ENCODE data around the gene SLIT3.

The SLIT3 gene

GRCh38 chr5:168879929-168880328 lies 421.0 kb downstream of the SLIT3 start:
- no peak for DNase-seq

- DNase-seq, result no peak
Observed at GRCh38 chr5:168879331-168879730, 421.6 kb downstream of the SLIT3 start.

GRCh38 chr5:168878135-168878745 lies 422.7 kb downstream of the SLIT3 start:
- DNase-seq, result no peak

GRCh38 chr5:168877132-168877892 lies 423.6 kb downstream of the SLIT3 start:
- DNase-seq, result no peak

- DNase-seq, result no peak
Observed at GRCh38 chr5:168876419-168876818, 424.5 kb downstream of the SLIT3 start.

GRCh38 chr5:168875832-168876231 lies 425.1 kb downstream of the SLIT3 start:
- no peak for DNase-seq

- DNase-seq, result no peak
Observed at GRCh38 chr5:168874713-168875380, 426.1 kb downstream of the SLIT3 start.

- no peak for DNase-seq
Observed at GRCh38 chr5:168872246-168872645, 428.7 kb downstream of the SLIT3 start.

- DNase-seq, result no peak
Observed at GRCh38 chr5:168870910-168871309, 430.0 kb downstream of the SLIT3 start.

- DNase-seq, result no peak
Observed at GRCh38 chr5:168869615-168870227, 431.2 kb downstream of the SLIT3 start.

- no peak for DNase-seq
Observed at GRCh38 chr5:168867241-168867640, 433.7 kb downstream of the SLIT3 start.

GRCh38 chr5:168865968-168866367 lies 435.0 kb downstream of the SLIT3 start:
- DNase-seq, result no peak

GRCh38 chr5:168863021-168863420 lies 437.9 kb downstream of the SLIT3 start:
- DNase-seq, result no peak

- no peak for DNase-seq
Observed at GRCh38 chr5:168860503-168860902, 440.4 kb downstream of the SLIT3 start.

GRCh38 chr5:168860081-168860480 lies 440.9 kb downstream of the SLIT3 start:
- no peak for DNase-seq

- no peak for DNase-seq
Observed at GRCh38 chr5:168859471-168859870, 441.5 kb downstream of the SLIT3 start.

- DNase-seq, result no peak
Observed at GRCh38 chr5:168858994-168859393, 441.9 kb downstream of the SLIT3 start.

- DNase-seq, result no peak
Observed at GRCh38 chr5:168858371-168858770, 442.6 kb downstream of the SLIT3 start.

GRCh38 chr5:168853972-168854371 lies 447.0 kb downstream of the SLIT3 start:
- DNase-seq, result no peak

- no peak for DNase-seq
Observed at GRCh38 chr5:168852329-168852728, 448.6 kb downstream of the SLIT3 start.

- DNase-seq, result no peak
Observed at GRCh38 chr5:168851902-168852321, 449.0 kb downstream of the SLIT3 start.

GRCh38 chr5:168850683-168851082 lies 450.3 kb downstream of the SLIT3 start:
- no peak for DNase-seq

GRCh38 chr5:168848569-168848968 lies 452.4 kb downstream of the SLIT3 start:
- DNase-seq, result no peak
